ENCODE results near the gene BTBD2. TPM values are rescaled to one million over a fixed set of nuclear protein-coding genes. Genes with fewer than 3 reads are reported as not detected.
A peak's percentile ranks its signal among the peaks of the same experiment; 100 is the strongest.

BTBD2 gene
- total RNA-seq, 4 donors from 2014 or later, result 54.6 to 82.9 (median 63.6) TPM

GRCh38 chr19:1957562-1958248, 57.8 kb downstream of the BTBD2 start:
- DNase-seq, result no peak
- intact Hi-C loops (cut with DNase I; ENCODE audit: low total_unique reads), result no loop called here
- H3K4me1 ChIP-seq, result peaks cover 12 to 16% of the 10 kb centered on the region in 2 donors
- in situ Hi-C loops (cut with MboI; ENCODE audit: low sequenced_read_pairs in 4 of 4), result no loop called here
- no peak overlapping the region for H3K4me3 ChIP-seq
- ATAC-seq, result no peak
- H3K27me3 ChIP-seq, result no peaks in the 10 kb centered on the region
- TF ChIP-seq CTCF (IDR thresholded peaks at IDR 0.05 in 4 of 5, conservative IDR thresholded peaks at IDR 0.05 in 1 of 5), result no peak
- TF ChIP-seq POLR2A (IDR thresholded peaks at IDR 0.05), result no peak
- H3K9me3 ChIP-seq, result no peaks in the 10 kb centered on the region
- no peaks in the 10 kb centered on the region for H3K36me3 ChIP-seq
- peak overlapping the region; percentile 55 to 74 (median 66) for H3K27ac ChIP-seq

- H3K4me1 ChIP-seq, result peaks cover 12 to 16% of the 10 kb centered on the region in 2 donors
- peak; percentile 77 to 92 for DNase-seq
- no peak for TF ChIP-seq POLR2A (IDR thresholded peaks at IDR 0.05)
- no peak for TF ChIP-seq CTCF (IDR thresholded peaks at IDR 0.05 in 4 of 5, conservative IDR thresholded peaks at IDR 0.05 in 1 of 5)
- peak; percentile 88 to 96 for ATAC-seq
- no peak overlapping the region for H3K4me3 ChIP-seq
- in situ Hi-C loops (cut with MboI; ENCODE audit: low sequenced_read_pairs in 4 of 4) (no loop called here), intact Hi-C loops (cut with DNase I; ENCODE audit: low total_unique reads) (no loop called here)
- peak overlapping the region; percentile 55 to 74 (median 66) for H3K27ac ChIP-seq
- no peaks in the 10 kb centered on the region for H3K27me3 ChIP-seq
- no peaks in the 10 kb centered on the region for H3K36me3 ChIP-seq
- no peaks in the 10 kb centered on the region for H3K9me3 ChIP-seq
Measured at GRCh38 chr19:1956868-1957492, 58.5 kb downstream of the BTBD2 start.

GRCh38 chr19:1956122-1956494, 59.4 kb downstream of the BTBD2 start:
- DNase-seq, result no peak
- TF ChIP-seq POLR2A (IDR thresholded peaks at IDR 0.05) (no peak), CTCF (IDR thresholded peaks at IDR 0.05 in 4 of 5, conservative IDR thresholded peaks at IDR 0.05 in 1 of 5) (no peak)
- no peak overlapping the region for H3K27ac ChIP-seq
- no peaks in the 10 kb centered on the region for H3K27me3 ChIP-seq
- H3K9me3 ChIP-seq, result no peaks in the 10 kb centered on the region
- peaks cover 12 to 16% of the 10 kb centered on the region in 2 donors for H3K4me1 ChIP-seq
- no peaks in the 10 kb centered on the region for H3K36me3 ChIP-seq
- no peak for ATAC-seq
- intact Hi-C loops (cut with DNase I; ENCODE audit: low total_unique reads), result no loop called here
- no peak overlapping the region for H3K4me3 ChIP-seq
- in situ Hi-C loops (cut with MboI; ENCODE audit: low sequenced_read_pairs in 4 of 4), result no loop called here

- no peak for TF ChIP-seq CTCF (IDR thresholded peaks at IDR 0.05 in 4 of 5, conservative IDR thresholded peaks at IDR 0.05 in 1 of 5)
- no peak for TF ChIP-seq POLR2A (IDR thresholded peaks at IDR 0.05)
- intact Hi-C loops (cut with DNase I; ENCODE audit: low total_unique reads), result no loop called here
Measured at GRCh38 chr19:1955171-1956121, 60.1 kb downstream of the BTBD2 start.

More at GRCh38 chr19:1955171-1956121, 60.1 kb downstream of the BTBD2 start:
- Histone ChIP-seq H3K36me3 (no peaks in the 10 kb centered on the region), H3K4me3 (no peak overlapping the region), H3K27me3 (no peaks in the 10 kb centered on the region), H3K9me3 (no peaks in the 10 kb centered on the region), H3K27ac (no peak overlapping the region), H3K4me1 (peaks cover 12 to 16% of the 10 kb centered on the region in 2 donors)
- DNase-seq, result no peak
- in situ Hi-C loops (cut with MboI; ENCODE audit: low sequenced_read_pairs in 4 of 4), result no loop called here
- no peak for ATAC-seq
